CD14-positive monocyte (primary cell): ENCODE results near the gene BSN. TPM values are rescaled to one million over a fixed set of nuclear protein-coding genes. Genes with fewer than 3 reads are reported as not detected.

ENCODE experiments used
- DNase-seq, 3 donors: peaks; one replicate each; pipeline ENCODE4 v3.0.0-alpha.2; 2011 to 2022
- H2AFZ ChIP-seq: 2 replicates; pipeline ENCODE4 v1.6.0; 2012; ENCODE audit warnings: mild to moderate bottlenecking, low read depth, low read length, inconsistent platforms; ENCODE audit not compliant: insufficient read depth, poor library complexity, severe bottlenecking
- H3K27ac ChIP-seq, 2 donors: 1 replicate in 1 of 2; 2 replicates in 1 of 2; pipeline ENCODE4 v1.5.1; 2012 to 2013; ENCODE audit warnings: low read length in 2 of 2, control low read depth in 1 of 2, inconsistent platforms in 1 of 2, low read depth in 1 of 2, mild to moderate bottlenecking in 1 of 2
- H3K27me3 ChIP-seq, 2 donors: one replicate each; pipeline versions ENCODE4 v1.6.0 to v1.6.1; 2011 to 2013; ENCODE audit warnings: low read length in 2 of 2; ENCODE audit not compliant: control insufficient read depth in 2 of 2, insufficient read depth in 2 of 2
- H3K36me3 ChIP-seq, 2 donors: replicated peaks in 1 of 2; 1 replicate in 1 of 2; 2 replicates in 1 of 2; pipeline versions ENCODE4 v1.5.1 to v1.6.1; 2012 to 2013; ENCODE audit warnings: low read length in 2 of 2, control low read depth in 1 of 2, inconsistent platforms in 1 of 2, mild to moderate bottlenecking in 1 of 2; ENCODE audit not compliant: insufficient read depth in 2 of 2, control insufficient read depth in 1 of 2
- H3K4me1 ChIP-seq, 2 donors: 1 replicate in 1 of 2; 2 replicates in 1 of 2; pipeline versions ENCODE4 v1.5.1 to v1.6.1; 2012 to 2013; ENCODE audit warnings: low read length in 2 of 2, control low read depth in 1 of 2, inconsistent platforms in 1 of 2, mild to moderate bottlenecking in 1 of 2, moderate library complexity in 1 of 2; ENCODE audit not compliant: insufficient read depth in 2 of 2, control insufficient read depth in 1 of 2
- H3K4me2 ChIP-seq: replicated peaks from 2 replicates; pipeline ENCODE3; 2012; ENCODE audit warnings: low read length, moderate library complexity, mild to moderate bottlenecking; ENCODE audit not compliant: poor library complexity, severe bottlenecking; ENCODE audit errors: extremely low read depth
- H3K4me3 ChIP-seq, 3 experiments: fragments of 200-600 bp in 1 of 3; sonication (generic) in 1 of 3; replicated peaks in 1 of 3; 1 replicate in 2 of 3; 2 replicates in 1 of 3; pipeline ENCODE4 v1.5.1; 2011 to 2013; ENCODE audit warnings: low read length in 3 of 3, mild to moderate bottlenecking in 3 of 3, control low read depth in 2 of 3, low read depth in 2 of 3, inconsistent platforms in 1 of 3, moderate library complexity in 1 of 3
- H3K79me2 ChIP-seq: 2 replicates; pipeline ENCODE4 v1.6.0; 2012; ENCODE audit warnings: mild to moderate bottlenecking, control low read depth, inconsistent platforms, low read length, moderate library complexity; ENCODE audit not compliant: insufficient read depth
- H3K9ac ChIP-seq: 2 replicates; pipeline ENCODE4 v1.6.0; 2017; ENCODE audit warnings: low read length, mild to moderate bottlenecking; ENCODE audit not compliant: insufficient read depth, poor library complexity, severe bottlenecking
- H3K9me3 ChIP-seq, 2 donors: replicated peaks in 1 of 2; 1 replicate in 1 of 2; 2 replicates in 1 of 2; pipeline versions ENCODE4 v1.5.1 to v1.6.1; 2012 to 2013; ENCODE audit warnings: low read length in 2 of 2, control low read depth in 1 of 2; ENCODE audit not compliant: control insufficient read depth in 1 of 2, insufficient read depth in 1 of 2
- H4K20me1 ChIP-seq: 2 replicates; pipeline ENCODE4 v1.6.0; 2012; ENCODE audit warnings: mild to moderate bottlenecking, low read length, control low read depth, moderate library complexity; ENCODE audit not compliant: insufficient read depth
- H3K27ac Mint-ChIP-seq, 7 donors: one replicate each; pipeline ENCODE4 v1.8.0; 2020; ENCODE audit warnings: mild to moderate bottlenecking in 7 of 7, mixed read lengths in 7 of 7, moderate library complexity in 6 of 7, inconsistent platforms in 2 of 7
- H3K27me3 Mint-ChIP-seq, 3 donors: one replicate each; pipeline ENCODE4 v1.8.0; 2021 to 2022; ENCODE audit warnings: low read depth in 3 of 3, mild to moderate bottlenecking in 3 of 3, mixed read lengths in 3 of 3, moderate library complexity in 3 of 3, inconsistent platforms in 1 of 3
- H3K36me3 Mint-ChIP-seq, 2 donors: one replicate each; pipeline ENCODE4 v1.8.0; 2020; ENCODE audit warnings: mixed read lengths in 2 of 2, inconsistent platforms in 1 of 2, mild to moderate bottlenecking in 1 of 2
- H3K4me1 Mint-ChIP-seq: one replicate; pipeline ENCODE4 v1.8.0; 2020; ENCODE audit warnings: mild to moderate bottlenecking, mixed read lengths
- H3K4me3 Mint-ChIP-seq, 2 donors: one replicate each; pipeline ENCODE4 v1.8.0; 2020; ENCODE audit warnings: mild to moderate bottlenecking in 2 of 2, mixed read lengths in 2 of 2, moderate library complexity in 1 of 2
- H3K9me3 Mint-ChIP-seq, 7 donors: one replicate each; pipeline ENCODE4 v1.8.0; 2020 to 2022; ENCODE audit warnings: mixed read lengths in 7 of 7, mild to moderate bottlenecking in 6 of 7, moderate library complexity in 6 of 7, inconsistent platforms in 2 of 7
- CTCF ChIP-seq: fragments of 200-600 bp; IDR thresholded peaks from one replicate; pipeline ENCODE4 v1.8.0; 2022; ENCODE audit warnings: antibody characterized with exemption, mild to moderate bottlenecking
- WGBS: methylation state at CpG from one replicate; pipeline ENCODE4 v1.1.5; 2013; ENCODE audit warnings: missing lambda C conversion rate; ENCODE audit not compliant: insufficient coverage; 5-methylcytosine and 5-hydroxymethylcytosine counted together
- intact Hi-C, 2 donors: fragments of 100-400 bp; cut with micrococcal nuclease; formaldehyde crosslinking; loops; one replicate each; pipeline versions ENCODE4 v1.15.0 to v1.15.1; 2023
- polyA plus RNA-seq, 3 donors: library from polyadenylated mRNA; depleted of rRNA in 1 of 3; unstranded in 2 of 3; stranded (reverse) in 1 of 3; fragments of 300-500 nt in 2 of 3; fragments of >200 nt in 1 of 3; fragmentation: Illumina TruSeq in 2 of 3; gene quantifications; 1 replicate in 2 of 3; 2 replicates in 1 of 3; pipeline ENCODE4 v1.2.3, GENCODE V29; 2012 to 2021

The BSN gene
- polyA plus RNA-seq, 3 donors, result not detected

- no peak for TF ChIP-seq CTCF
- no peak for DNase-seq
- no peaks in the 10 kb centered on the region for H3K9me3 Mint-ChIP-seq
- H3K4me1 Mint-ChIP-seq, result peaks cover 4% of the 10 kb centered on the region
- H3K9me3 ChIP-seq, result no peaks in the 10 kb centered on the region
- H3K4me3 ChIP-seq, result no peak overlapping the region
- H2AFZ ChIP-seq, result no peak overlapping the region
- H3K4me2 ChIP-seq, result no peak overlapping the region
- H3K9ac ChIP-seq, result no peak overlapping the region
- peak overlapping the region in 1 of 7 donors; percentile 54 for H3K27ac Mint-ChIP-seq
- no peaks in the 10 kb centered on the region for H3K36me3 Mint-ChIP-seq
- no peak overlapping the region for H3K4me3 Mint-ChIP-seq
- intact Hi-C loops, result no loop called here
- H3K4me1 ChIP-seq, result peaks cover 0 to 5% of the 10 kb centered on the region in 2 donors
- peaks cover 0 to 2% of the 10 kb centered on the region in 2 donors for H3K27me3 ChIP-seq
- H3K36me3 ChIP-seq, result no peaks in the 10 kb centered on the region
- 50% methylated on average over 10 of the region's 10 CpGs for WGBS
- H3K27me3 Mint-ChIP-seq, result peaks cover 2 to 6% (median 6%) of the 10 kb centered on the region in 3 donors
- no peak overlapping the region for H3K27ac ChIP-seq
- no peaks in the 10 kb centered on the region for H4K20me1 ChIP-seq
- H3K79me2 ChIP-seq, result no peaks in the 10 kb centered on the region
These were observed 100.8 kb downstream of the BSN start for GRCh38 chr3:49654955-49655556.

GRCh38 chr3:49655731-49656285 is 101.5 kb downstream of the BSN start:
- intact Hi-C loops, result no loop called here
- no peak for DNase-seq
- TF ChIP-seq CTCF, result no peak
- H3K4me1 Mint-ChIP-seq, result peaks cover 4% of the 10 kb centered on the region
- no peak overlapping the region for H3K4me2 ChIP-seq
- H3K79me2 ChIP-seq, result no peaks in the 10 kb centered on the region
- H3K4me3 Mint-ChIP-seq, result no peak overlapping the region
- peaks cover 0 to 2% of the 10 kb centered on the region in 2 donors for H3K27me3 ChIP-seq
- no peaks in the 10 kb centered on the region for H3K9me3 ChIP-seq
- no peak overlapping the region for H3K27ac ChIP-seq
- H3K36me3 ChIP-seq, result no peaks in the 10 kb centered on the region
- peaks cover 2 to 7% (median 6%) of the 10 kb centered on the region in 3 donors for H3K27me3 Mint-ChIP-seq
- H3K4me1 ChIP-seq, result peaks cover 0 to 5% of the 10 kb centered on the region in 2 donors
- H4K20me1 ChIP-seq, result no peaks in the 10 kb centered on the region
- peak overlapping the region in 1 of 7 donors; percentile 54 for H3K27ac Mint-ChIP-seq
- no peaks in the 10 kb centered on the region for H3K9me3 Mint-ChIP-seq
- H3K4me3 ChIP-seq, result no peak overlapping the region
- H3K9ac ChIP-seq, result no peak overlapping the region
- no peaks in the 10 kb centered on the region for H3K36me3 Mint-ChIP-seq
- H2AFZ ChIP-seq, result no peak overlapping the region
- 94% methylated on average over 19 of the region's 19 CpGs for WGBS
